GM21737 (cell line): Measurements from ENCODE around the gene MLPH.

Experiments used
- ATAC-seq: cut with Tn5 transposase; IDR thresholded peaks from one replicate; pipeline ENCODE4 v1.9.1; 2021; ENCODE audit warnings: mild to moderate bottlenecking, moderate library complexity; ENCODE audit not compliant: unreplicated experiment

MLPH gene

GRCh38 chr2:237475704-237476141 lies 11.3 kb upstream of the MLPH start:
- ATAC-seq = no peak

- ATAC-seq = no peak
Observed at GRCh38 chr2:237478095-237478494, 9.0 kb upstream of the MLPH start.

GRCh38 chr2:237478979-237479378 lies 8.1 kb upstream of the MLPH start:
- no peak for ATAC-seq

- ATAC-seq = no peak
Observed at GRCh38 chr2:237479747-237480146, 7.3 kb upstream of the MLPH start.

- no peak for ATAC-seq
Observed at GRCh38 chr2:237480556-237480955, 6.5 kb upstream of the MLPH start.

GRCh38 chr2:237480988-237481525 lies 6.0 kb upstream of the MLPH start:
- ATAC-seq = no peak

GRCh38 chr2:237482485-237482884 lies 4.6 kb upstream of the MLPH start:
- no peak for ATAC-seq

GRCh38 chr2:237483018-237483731 lies 3.9 kb upstream of the MLPH start:
- ATAC-seq = no peak

- no peak for ATAC-seq
Observed at GRCh38 chr2:237485304-237485703, 1.7 kb upstream of the MLPH start.

GRCh38 chr2:237485844-237486243 lies 1.2 kb upstream of the MLPH start:
- ATAC-seq = no peak

- ATAC-seq = no peak
Observed at GRCh38 chr2:237486334-237486818, 675 bp upstream of the MLPH start.

GRCh38 chr2:237487496-237487895 lies 445 bp downstream of the MLPH start:
- ATAC-seq = no peak

GRCh38 chr2:237488295-237488694 lies 1.2 kb downstream of the MLPH start:
- ATAC-seq = no peak

GRCh38 chr2:237488901-237489860 lies 2.1 kb downstream of the MLPH start:
- no peak for ATAC-seq

GRCh38 chr2:237490009-237490711 lies 3.1 kb downstream of the MLPH start:
- no peak for ATAC-seq

- no peak for ATAC-seq
Observed at GRCh38 chr2:237490795-237491194, 3.7 kb downstream of the MLPH start.

GRCh38 chr2:237491515-237492118 lies 4.6 kb downstream of the MLPH start:
- no peak for ATAC-seq

GRCh38 chr2:237492137-237492890 lies 5.3 kb downstream of the MLPH start:
- ATAC-seq = no peak

- no peak for ATAC-seq
Observed at GRCh38 chr2:237494066-237494465, 7.0 kb downstream of the MLPH start.
